GM12878 (cell line): ENCODE measurements around the gene NR6A1.

Experiments
- CBFB ChIP-seq: IDR thresholded peaks from 2 replicates; pipeline ENCODE4 v1.6.1; 2016; ENCODE audit warnings: antibody characterized with exemption, low read depth
- POLR2A ChIP-seq: IDR thresholded peaks from 2 replicates; pipeline ENCODE4 v1.6.1; 2011; ENCODE audit warnings: low read depth, mild to moderate bottlenecking, low read length
- RAD21 ChIP-seq: IDR thresholded peaks from 2 replicates; pipeline ENCODE4 v1.6.1; 2011; ENCODE audit warnings: mild to moderate bottlenecking, low read depth, low read length, moderate library complexity; ENCODE audit not compliant: insufficient read depth
- SMAD1 ChIP-seq: fragments of 450-650 bp; IDR thresholded peaks from 2 replicates; pipeline ENCODE4 v1.6.1; 2018; ENCODE audit warnings: mild to moderate bottlenecking, low read depth; ENCODE audit not compliant: partially characterized antibody
- SP1 ChIP-seq: IDR thresholded peaks from one replicate; pipeline ENCODE4 v1.6.1; 2011; ENCODE audit warnings: low read depth, low read length
- SPI1 ChIP-seq: IDR thresholded peaks from 2 replicates; pipeline ENCODE4 v1.6.1; 2011; ENCODE audit warnings: low read depth, mild to moderate bottlenecking, low read length, moderate library complexity, borderline replicate concordance; ENCODE audit not compliant: insufficient read depth
- STAT1 ChIP-seq: fragments of 450-650 bp; conservative IDR thresholded peaks from 2 replicates; pipeline ENCODE4 v1.6.1; 2014; ENCODE audit warnings: antibody characterized with exemption, mild to moderate bottlenecking
- TF ChIP-seq, protein P1 (sequence below): fragments of 450-650 bp; IDR thresholded peaks from 2 replicates; pipeline ENCODE4 v1.6.1; 2014; ENCODE audit warnings: mild to moderate bottlenecking
- TF ChIP-seq, protein P2 (sequence below): IDR thresholded peaks from 2 replicates; pipeline ENCODE4 v1.6.1; 2011; ENCODE audit warnings: low read depth, mild to moderate bottlenecking, low read length, moderate library complexity, borderline replicate concordance; ENCODE audit errors: extremely low read depth
- TF ChIP-seq, protein P3 (sequence below), 3 experiments: IDR thresholded peaks in 2 of 3; conservative IDR thresholded peaks in 1 of 3; 2 replicates each; pipeline ENCODE4 v1.5.1; 2011; ENCODE audit warnings: low read depth in 3 of 3, low read length in 3 of 3, mild to moderate bottlenecking in 3 of 3, control low read depth in 2 of 3, moderate library complexity in 2 of 3, inconsistent platforms in 1 of 3, mixed read lengths in 1 of 3; ENCODE audit not compliant: control insufficient read depth in 2 of 3, insufficient read depth in 1 of 3; ENCODE audit errors: extremely low read depth in 1 of 3

DNA sequence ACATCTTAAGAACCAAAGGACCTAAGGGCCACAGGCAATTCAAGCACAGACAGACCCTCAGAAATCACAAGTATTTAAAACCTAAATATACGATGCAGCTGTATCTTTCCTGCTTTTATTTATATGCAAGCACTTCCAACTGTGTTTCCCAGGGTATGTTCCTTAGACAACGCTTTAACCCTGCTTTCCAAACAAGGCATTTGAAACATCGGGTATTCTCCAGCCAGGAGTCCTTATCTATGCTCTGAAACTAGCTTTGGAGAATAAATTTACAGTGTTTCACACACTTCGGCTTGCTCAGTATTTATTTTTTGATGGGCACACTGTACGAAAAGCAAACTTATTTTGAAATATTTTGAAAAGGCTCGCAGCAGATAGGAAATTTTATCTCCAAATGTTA is 13.5 kb downstream of the NR6A1 start:
- TF ChIP-seq, protein P1, sequence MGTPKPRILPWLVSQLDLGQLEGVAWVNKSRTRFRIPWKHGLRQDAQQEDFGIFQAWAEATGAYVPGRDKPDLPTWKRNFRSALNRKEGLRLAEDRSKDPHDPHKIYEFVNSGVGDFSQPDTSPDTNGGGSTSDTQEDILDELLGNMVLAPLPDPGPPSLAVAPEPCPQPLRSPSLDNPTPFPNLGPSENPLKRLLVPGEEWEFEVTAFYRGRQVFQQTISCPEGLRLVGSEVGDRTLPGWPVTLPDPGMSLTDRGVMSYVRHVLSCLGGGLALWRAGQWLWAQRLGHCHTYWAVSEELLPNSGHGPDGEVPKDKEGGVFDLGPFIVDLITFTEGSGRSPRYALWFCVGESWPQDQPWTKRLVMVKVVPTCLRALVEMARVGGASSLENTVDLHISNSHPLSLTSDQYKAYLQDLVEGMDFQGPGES, result no peak
- no peak for TF ChIP-seq SPI1
- TF ChIP-seq, protein P2, sequence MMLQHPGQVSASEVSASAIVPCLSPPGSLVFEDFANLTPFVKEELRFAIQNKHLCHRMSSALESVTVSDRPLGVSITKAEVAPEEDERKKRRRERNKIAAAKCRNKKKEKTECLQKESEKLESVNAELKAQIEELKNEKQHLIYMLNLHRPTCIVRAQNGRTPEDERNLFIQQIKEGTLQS, result no peak
- TF ChIP-seq, protein P3, sequence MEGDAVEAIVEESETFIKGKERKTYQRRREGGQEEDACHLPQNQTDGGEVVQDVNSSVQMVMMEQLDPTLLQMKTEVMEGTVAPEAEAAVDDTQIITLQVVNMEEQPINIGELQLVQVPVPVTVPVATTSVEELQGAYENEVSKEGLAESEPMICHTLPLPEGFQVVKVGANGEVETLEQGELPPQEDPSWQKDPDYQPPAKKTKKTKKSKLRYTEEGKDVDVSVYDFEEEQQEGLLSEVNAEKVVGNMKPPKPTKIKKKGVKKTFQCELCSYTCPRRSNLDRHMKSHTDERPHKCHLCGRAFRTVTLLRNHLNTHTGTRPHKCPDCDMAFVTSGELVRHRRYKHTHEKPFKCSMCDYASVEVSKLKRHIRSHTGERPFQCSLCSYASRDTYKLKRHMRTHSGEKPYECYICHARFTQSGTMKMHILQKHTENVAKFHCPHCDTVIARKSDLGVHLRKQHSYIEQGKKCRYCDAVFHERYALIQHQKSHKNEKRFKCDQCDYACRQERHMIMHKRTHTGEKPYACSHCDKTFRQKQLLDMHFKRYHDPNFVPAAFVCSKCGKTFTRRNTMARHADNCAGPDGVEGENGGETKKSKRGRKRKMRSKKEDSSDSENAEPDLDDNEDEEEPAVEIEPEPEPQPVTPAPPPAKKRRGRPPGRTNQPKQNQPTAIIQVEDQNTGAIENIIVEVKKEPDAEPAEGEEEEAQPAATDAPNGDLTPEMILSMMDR (IDR thresholded peaks at IDR 0.05 in 2 of 3, conservative IDR thresholded peaks at IDR 0.05 in 1 of 3; ENCODE audit: control insufficient read depth in 2 of 3, extremely low read depth in 1 of 3, insufficient read depth in 1 of 3, low read depth in 3 of 3, low read length in 3 of 3), result no peak
- TF ChIP-seq SP1, result no peak
- no peak for TF ChIP-seq STAT1
- no peak for TF ChIP-seq POLR2A
- TF ChIP-seq CBFB, result no peak
- TF ChIP-seq SMAD1, result no peak
- no peak for TF ChIP-seq RAD21
